GM12874 (cell line): Measurements from ENCODE around the gene RAET1E.

Experiments used
- TF ChIP-seq, protein P1 (sequence below): IDR thresholded peaks from 2 replicates; pipeline ENCODE4 v1.5.1; 2011; ENCODE audit warnings: low read depth, mild to moderate bottlenecking, control low read depth, low read length, moderate library complexity; ENCODE audit not compliant: insufficient read depth

The RAET1E gene

DNA sequence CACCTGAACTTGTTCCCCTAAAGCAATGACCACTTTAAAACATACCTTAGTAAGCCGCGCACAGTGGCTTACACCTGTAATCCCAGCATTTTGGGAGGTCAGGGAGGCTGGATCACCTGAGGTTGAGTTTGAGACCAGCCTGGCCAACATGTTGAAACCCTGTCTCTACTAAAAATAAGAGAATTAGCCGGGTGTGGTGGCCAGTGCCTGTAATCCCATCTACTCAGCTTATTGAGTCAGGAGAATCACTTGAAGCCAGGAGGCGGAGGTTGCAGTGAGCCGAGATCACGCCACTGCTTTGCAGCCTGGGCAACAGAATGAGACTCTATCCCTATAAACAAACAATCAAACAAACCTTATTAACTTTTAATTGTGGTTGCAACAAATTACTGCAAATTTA is 1.6 kb upstream of the RAET1E start:
- TF ChIP-seq, protein P1, sequence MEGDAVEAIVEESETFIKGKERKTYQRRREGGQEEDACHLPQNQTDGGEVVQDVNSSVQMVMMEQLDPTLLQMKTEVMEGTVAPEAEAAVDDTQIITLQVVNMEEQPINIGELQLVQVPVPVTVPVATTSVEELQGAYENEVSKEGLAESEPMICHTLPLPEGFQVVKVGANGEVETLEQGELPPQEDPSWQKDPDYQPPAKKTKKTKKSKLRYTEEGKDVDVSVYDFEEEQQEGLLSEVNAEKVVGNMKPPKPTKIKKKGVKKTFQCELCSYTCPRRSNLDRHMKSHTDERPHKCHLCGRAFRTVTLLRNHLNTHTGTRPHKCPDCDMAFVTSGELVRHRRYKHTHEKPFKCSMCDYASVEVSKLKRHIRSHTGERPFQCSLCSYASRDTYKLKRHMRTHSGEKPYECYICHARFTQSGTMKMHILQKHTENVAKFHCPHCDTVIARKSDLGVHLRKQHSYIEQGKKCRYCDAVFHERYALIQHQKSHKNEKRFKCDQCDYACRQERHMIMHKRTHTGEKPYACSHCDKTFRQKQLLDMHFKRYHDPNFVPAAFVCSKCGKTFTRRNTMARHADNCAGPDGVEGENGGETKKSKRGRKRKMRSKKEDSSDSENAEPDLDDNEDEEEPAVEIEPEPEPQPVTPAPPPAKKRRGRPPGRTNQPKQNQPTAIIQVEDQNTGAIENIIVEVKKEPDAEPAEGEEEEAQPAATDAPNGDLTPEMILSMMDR = no peak

DNA sequence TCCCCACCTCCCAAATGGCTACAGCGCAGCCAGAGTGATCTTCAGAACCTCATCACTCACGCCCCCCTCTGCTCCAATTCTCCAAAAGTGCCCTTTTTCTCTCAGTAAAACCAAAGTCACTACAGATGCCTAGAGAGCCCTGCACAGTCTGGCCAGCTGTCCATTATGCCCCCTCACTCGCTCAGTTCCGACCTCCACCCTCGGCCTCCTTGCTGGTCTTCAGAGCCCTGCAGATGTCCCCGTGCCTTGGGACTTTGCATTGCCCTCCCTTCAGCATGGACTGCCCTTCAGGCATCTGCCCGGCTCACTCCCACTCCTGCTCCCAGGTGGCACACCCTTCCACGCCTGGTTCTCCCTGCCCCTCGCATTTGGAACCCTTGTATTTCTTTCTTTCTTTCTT is 1.1 kb upstream of the RAET1E start:
- TF ChIP-seq, protein P1 = no peak

DNA sequence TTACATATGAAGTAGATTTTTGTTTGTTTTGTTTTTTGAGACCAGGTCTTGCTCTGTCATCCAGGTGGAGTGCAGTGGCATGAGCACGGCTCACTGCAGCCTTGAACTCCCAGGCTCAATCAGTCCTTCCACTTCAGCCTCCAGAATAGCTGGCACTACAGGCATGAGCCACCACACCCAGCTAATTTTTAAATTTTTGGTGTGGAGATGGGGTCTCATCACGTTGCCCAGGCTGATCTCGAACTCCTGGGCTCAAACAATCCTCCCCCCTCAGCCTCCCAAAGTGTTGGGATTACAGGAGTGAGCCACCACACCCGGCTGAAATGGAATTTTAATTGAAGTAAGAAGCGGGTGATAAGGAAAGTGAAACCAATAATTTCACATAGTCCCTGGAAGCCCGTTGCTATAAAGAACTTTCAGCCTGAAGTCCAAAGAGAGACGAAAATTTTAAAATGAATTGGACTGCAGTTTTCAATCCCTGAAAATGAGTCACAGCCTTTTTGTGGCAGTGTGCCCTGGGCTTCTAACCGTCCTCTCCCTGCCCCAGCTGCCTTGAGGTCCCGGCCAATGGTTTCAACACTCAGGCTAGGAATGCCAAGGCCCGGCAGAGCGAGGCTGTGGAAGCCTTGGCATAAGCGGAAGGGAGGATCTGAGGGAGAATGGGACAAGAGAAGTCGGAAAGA is 757 bp downstream of the RAET1E start:
- TF ChIP-seq, protein P1 = no peak

DNA sequence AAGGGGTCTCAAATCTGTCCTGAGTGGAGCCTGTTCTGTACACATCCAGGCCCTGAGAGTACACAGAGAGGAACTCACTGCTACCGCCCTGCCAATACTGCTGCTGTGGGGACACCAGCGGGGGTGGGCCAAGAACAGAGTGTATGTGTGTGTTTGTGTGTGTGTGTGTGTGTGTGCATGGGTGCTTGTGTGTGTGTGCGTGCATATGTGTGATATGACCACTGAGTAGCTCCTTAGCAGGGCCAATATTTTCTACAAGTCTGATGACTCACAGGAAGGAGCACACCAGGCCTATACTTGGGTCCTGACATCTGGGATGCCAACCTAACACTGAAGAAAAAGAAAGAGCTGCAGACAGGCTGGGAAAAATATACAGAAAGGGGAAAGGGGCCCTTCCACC is 1.4 kb downstream of the RAET1E start:
- TF ChIP-seq, protein P1 = no peak

DNA sequence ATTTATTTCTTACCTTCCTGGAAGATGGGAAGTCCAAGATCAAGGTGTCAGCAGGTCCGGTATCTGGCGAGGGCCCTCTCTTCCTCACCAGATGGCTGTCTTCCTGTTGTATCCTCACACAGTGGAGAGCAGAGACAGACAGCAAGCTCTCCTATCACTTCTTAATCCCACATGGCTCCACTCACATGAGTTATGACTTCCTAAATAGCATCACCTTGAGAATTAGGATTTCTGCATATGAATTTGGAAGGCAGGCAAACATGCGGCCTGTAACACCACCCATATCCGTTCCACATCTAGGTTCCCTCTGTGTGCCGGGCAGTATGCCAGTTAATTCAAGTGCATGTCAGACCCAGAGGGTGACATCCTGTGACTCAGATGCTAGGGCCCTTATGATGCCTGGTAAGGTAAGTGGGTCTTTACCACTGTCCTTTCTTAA is 2.1 kb downstream of the RAET1E start:
- TF ChIP-seq, protein P1 = no peak

DNA sequence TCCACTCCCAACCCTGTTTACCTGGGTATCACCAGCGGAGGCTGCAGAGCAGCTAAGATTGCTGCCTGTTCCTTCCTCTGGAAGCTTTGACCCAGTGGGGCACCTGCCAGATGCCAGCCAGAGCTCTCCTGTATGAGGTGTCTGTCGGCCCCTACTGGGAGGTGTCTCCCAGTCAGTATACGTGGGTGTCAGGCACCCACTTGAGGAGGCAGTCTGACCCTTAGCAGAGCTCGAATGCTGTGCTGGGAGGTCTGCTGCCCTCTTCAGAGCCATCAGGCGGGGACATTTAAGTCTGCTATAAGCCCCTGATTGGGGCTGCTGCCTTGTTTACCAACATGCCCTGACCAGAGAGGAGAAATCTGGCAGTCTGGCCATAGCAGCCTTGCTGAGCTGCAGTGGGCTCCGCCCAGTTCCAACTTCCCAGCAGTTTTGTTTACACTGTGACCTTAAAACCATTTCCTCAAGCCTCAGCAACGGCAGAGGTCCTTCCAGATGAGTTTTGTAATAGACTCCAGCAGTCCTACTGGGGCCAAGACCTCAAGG is 2.8 kb downstream of the RAET1E start:
- TF ChIP-seq, protein P1 = no peak

DNA sequence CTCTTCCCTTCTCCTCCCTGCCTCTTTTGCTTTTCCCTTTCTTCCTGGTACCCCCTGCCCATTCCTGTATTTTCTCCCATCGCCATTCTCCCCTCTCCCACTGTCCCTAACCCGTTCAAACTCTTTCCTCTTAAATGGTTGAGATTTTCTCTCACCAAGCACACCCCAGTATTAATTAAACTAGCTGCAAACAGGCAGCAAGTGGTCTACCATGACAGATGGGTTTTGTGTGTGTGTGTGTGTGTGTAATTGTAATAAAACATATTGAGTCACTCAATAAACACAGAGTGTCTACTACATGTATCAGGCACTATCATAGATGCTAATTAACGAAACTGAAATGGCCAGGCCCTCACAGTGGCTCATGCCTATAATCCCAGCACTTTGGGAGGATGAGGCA is 6.7 kb downstream of the RAET1E start:
- TF ChIP-seq, protein P1 = no peak
